ENCODE results near the gene CCDC146.

CCDC146 gene

GRCh38 chr7:77238703-77239136 is 116.3 kb downstream of the CCDC146 start:
- H3K27ac ChIP-seq (ENCODE audit: low read depth, low read length): no peak overlapping the region
- H3K9ac ChIP-seq (ENCODE audit: low read length): no peak overlapping the region
- peaks cover 25% of the 10 kb centered on the region for H3K4me1 ChIP-seq (ENCODE audit: insufficient read depth, low read length)
- H3K4me3 ChIP-seq (ENCODE audit: low read depth in 1 of 2, low read length in 2 of 2): no peak overlapping the region
- H3K9me3 ChIP-seq (ENCODE audit: low read length): no peaks in the 10 kb centered on the region
- no peaks in the 10 kb centered on the region for H3K36me3 ChIP-seq (ENCODE audit: insufficient read depth, low read length)
- no peaks in the 10 kb centered on the region for H3K27me3 ChIP-seq (ENCODE audit: control insufficient read depth in 1 of 2, insufficient read depth in 2 of 2, low read length in 2 of 2)

- Histone ChIP-seq H3K27me3 (ENCODE audit: control insufficient read depth in 1 of 2, insufficient read depth in 2 of 2, low read length in 2 of 2) (no peaks in the 10 kb centered on the region), H3K9ac (ENCODE audit: low read length) (no peak overlapping the region), H3K4me3 (ENCODE audit: low read depth in 1 of 2, low read length in 2 of 2) (no peak overlapping the region), H3K27ac (ENCODE audit: low read depth, low read length) (no peak overlapping the region), H3K9me3 (ENCODE audit: low read length) (no peaks in the 10 kb centered on the region), H3K4me1 (ENCODE audit: insufficient read depth, low read length) (peaks cover 25% of the 10 kb centered on the region), H3K36me3 (ENCODE audit: insufficient read depth, low read length) (no peaks in the 10 kb centered on the region)
Measured at GRCh38 chr7:77239471-77239870, 117.1 kb downstream of the CCDC146 start.

GRCh38 chr7:77242068-77242467 is 119.7 kb downstream of the CCDC146 start:
- Histone ChIP-seq H3K36me3 (ENCODE audit: insufficient read depth, low read length) (no peaks in the 10 kb centered on the region), H3K9ac (ENCODE audit: low read length) (no peak overlapping the region), H3K4me1 (ENCODE audit: insufficient read depth, low read length) (peaks cover 42% of the 10 kb centered on the region), H3K27ac (ENCODE audit: low read depth, low read length) (peak overlapping the region; percentile 68), H3K27me3 (ENCODE audit: control insufficient read depth in 1 of 2, insufficient read depth in 2 of 2, low read length in 2 of 2) (no peaks in the 10 kb centered on the region), H3K9me3 (ENCODE audit: low read length) (no peaks in the 10 kb centered on the region), H3K4me3 (ENCODE audit: low read depth in 1 of 2, low read length in 2 of 2) (peak overlapping the region in 1 of 2 donors; percentile 10)

- Histone ChIP-seq H3K9ac (ENCODE audit: low read length) (no peak overlapping the region), H3K27ac (ENCODE audit: low read depth, low read length) (peak overlapping the region; percentile 68), H3K27me3 (ENCODE audit: control insufficient read depth in 1 of 2, insufficient read depth in 2 of 2, low read length in 2 of 2) (no peaks in the 10 kb centered on the region), H3K9me3 (ENCODE audit: low read length) (no peaks in the 10 kb centered on the region), H3K4me3 (ENCODE audit: low read depth in 1 of 2, low read length in 2 of 2) (peak overlapping the region in 1 of 2 donors; percentile 10), H3K4me1 (ENCODE audit: insufficient read depth, low read length) (peaks cover 42% of the 10 kb centered on the region), H3K36me3 (ENCODE audit: insufficient read depth, low read length) (no peaks in the 10 kb centered on the region)
Measured at GRCh38 chr7:77242554-77242953, 120.1 kb downstream of the CCDC146 start.

GRCh38 chr7:77244222-77244934 is 122.0 kb downstream of the CCDC146 start:
- H3K9ac ChIP-seq (ENCODE audit: low read length): no peak overlapping the region
- no peaks in the 10 kb centered on the region for H3K36me3 ChIP-seq (ENCODE audit: insufficient read depth, low read length)
- no peaks in the 10 kb centered on the region for H3K9me3 ChIP-seq (ENCODE audit: low read length)
- H3K27me3 ChIP-seq (ENCODE audit: control insufficient read depth in 1 of 2, insufficient read depth in 2 of 2, low read length in 2 of 2): no peaks in the 10 kb centered on the region
- no peak overlapping the region for H3K27ac ChIP-seq (ENCODE audit: low read depth, low read length)
- no peak overlapping the region for H3K4me3 ChIP-seq (ENCODE audit: low read depth in 1 of 2, low read length in 2 of 2)
- H3K4me1 ChIP-seq (ENCODE audit: insufficient read depth, low read length): peaks cover 35% of the 10 kb centered on the region

GRCh38 chr7:77245015-77245755 is 122.8 kb downstream of the CCDC146 start:
- Histone ChIP-seq H3K9me3 (ENCODE audit: low read length) (no peaks in the 10 kb centered on the region), H3K4me3 (ENCODE audit: low read depth in 1 of 2, low read length in 2 of 2) (no peak overlapping the region), H3K36me3 (ENCODE audit: insufficient read depth, low read length) (no peaks in the 10 kb centered on the region), H3K27me3 (ENCODE audit: control insufficient read depth in 1 of 2, insufficient read depth in 2 of 2, low read length in 2 of 2) (no peaks in the 10 kb centered on the region), H3K4me1 (ENCODE audit: insufficient read depth, low read length) (peaks cover 35% of the 10 kb centered on the region), H3K9ac (ENCODE audit: low read length) (no peak overlapping the region), H3K27ac (ENCODE audit: low read depth, low read length) (peak overlapping the region; percentile 33)

- Histone ChIP-seq H3K4me1 (ENCODE audit: insufficient read depth, low read length) (peaks cover 35% of the 10 kb centered on the region), H3K27ac (ENCODE audit: low read depth, low read length) (no peak overlapping the region), H3K9me3 (ENCODE audit: low read length) (no peaks in the 10 kb centered on the region), H3K9ac (ENCODE audit: low read length) (no peak overlapping the region), H3K36me3 (ENCODE audit: insufficient read depth, low read length) (no peaks in the 10 kb centered on the region), H3K27me3 (ENCODE audit: control insufficient read depth in 1 of 2, insufficient read depth in 2 of 2, low read length in 2 of 2) (no peaks in the 10 kb centered on the region), H3K4me3 (ENCODE audit: low read depth in 1 of 2, low read length in 2 of 2) (no peak overlapping the region)
Measured at GRCh38 chr7:77246026-77246640, 123.7 kb downstream of the CCDC146 start.

GRCh38 chr7:77247206-77247850 is 124.9 kb downstream of the CCDC146 start:
- Histone ChIP-seq H3K27ac (ENCODE audit: low read depth, low read length) (no peak overlapping the region), H3K9me3 (ENCODE audit: low read length) (no peaks in the 10 kb centered on the region), H3K9ac (ENCODE audit: low read length) (no peak overlapping the region), H3K4me3 (ENCODE audit: low read depth in 1 of 2, low read length in 2 of 2) (no peak overlapping the region), H3K4me1 (ENCODE audit: insufficient read depth, low read length) (peaks cover 25% of the 10 kb centered on the region), H3K36me3 (ENCODE audit: insufficient read depth, low read length) (no peaks in the 10 kb centered on the region), H3K27me3 (ENCODE audit: control insufficient read depth in 1 of 2, insufficient read depth in 2 of 2, low read length in 2 of 2) (no peaks in the 10 kb centered on the region)

- Histone ChIP-seq H3K27ac (ENCODE audit: low read depth, low read length) (no peak overlapping the region), H3K4me3 (ENCODE audit: low read depth in 1 of 2, low read length in 2 of 2) (no peak overlapping the region), H3K9ac (ENCODE audit: low read length) (no peak overlapping the region), H3K4me1 (ENCODE audit: insufficient read depth, low read length) (peaks cover 22% of the 10 kb centered on the region), H3K9me3 (ENCODE audit: low read length) (no peaks in the 10 kb centered on the region), H3K36me3 (ENCODE audit: insufficient read depth, low read length) (no peaks in the 10 kb centered on the region), H3K27me3 (ENCODE audit: control insufficient read depth in 1 of 2, insufficient read depth in 2 of 2, low read length in 2 of 2) (no peaks in the 10 kb centered on the region)
Measured at GRCh38 chr7:77248154-77248553, 125.7 kb downstream of the CCDC146 start.

GRCh38 chr7:77252506-77252905 is 130.1 kb downstream of the CCDC146 start:
- Histone ChIP-seq H3K4me1 (ENCODE audit: insufficient read depth, low read length) (peaks cover 7% of the 10 kb centered on the region), H3K36me3 (ENCODE audit: insufficient read depth, low read length) (no peaks in the 10 kb centered on the region), H3K4me3 (ENCODE audit: low read depth in 1 of 2, low read length in 2 of 2) (no peak overlapping the region), H3K27ac (ENCODE audit: low read depth, low read length) (no peak overlapping the region), H3K27me3 (ENCODE audit: control insufficient read depth in 1 of 2, insufficient read depth in 2 of 2, low read length in 2 of 2) (no peaks in the 10 kb centered on the region), H3K9me3 (ENCODE audit: low read length) (no peaks in the 10 kb centered on the region), H3K9ac (ENCODE audit: low read length) (no peak overlapping the region)

- no peak overlapping the region for H3K9ac ChIP-seq (ENCODE audit: low read length)
- H3K4me3 ChIP-seq (ENCODE audit: low read depth in 1 of 2, low read length in 2 of 2): no peak overlapping the region
- no peak overlapping the region for H3K27ac ChIP-seq (ENCODE audit: low read depth, low read length)
- H3K27me3 ChIP-seq (ENCODE audit: control insufficient read depth in 1 of 2, insufficient read depth in 2 of 2, low read length in 2 of 2): no peaks in the 10 kb centered on the region
- peaks cover 7% of the 10 kb centered on the region for H3K4me1 ChIP-seq (ENCODE audit: insufficient read depth, low read length)
- H3K36me3 ChIP-seq (ENCODE audit: insufficient read depth, low read length): no peaks in the 10 kb centered on the region
- no peaks in the 10 kb centered on the region for H3K9me3 ChIP-seq (ENCODE audit: low read length)
Measured at GRCh38 chr7:77253151-77253550, 130.7 kb downstream of the CCDC146 start.

All from muscle layer of colon (tissue), 2 donors.